ENCODE data around the gene SPAG16.
A peak's percentile ranks its signal among the peaks of the same experiment; 100 is the strongest.

Gene SPAG16

GRCh38 chr2:213834746-213835145 is 550.5 kb downstream of the SPAG16 start:
- Histone ChIP-seq H3K4me2 (ENCODE audit: low read length, poor library complexity, severe bottlenecking) (no peak overlapping the region), H3K79me1 (replicated peaks; ENCODE audit: low read length, poor library complexity, severe bottlenecking) (no peaks in the 10 kb centered on the region), H3K4ac (ENCODE audit: low read depth in 1 of 2, low read length in 2 of 2) (no peak overlapping the region), H3K9me3 (ENCODE audit: control insufficient read depth, low read length) (no peaks in the 10 kb centered on the region), H4K91ac (ENCODE audit: low read length) (no peak overlapping the region), H3K14ac (ENCODE audit: low read length in 2 of 2) (no peak overlapping the region), H2BK15ac (ENCODE audit: low read depth, poor library complexity, severe bottlenecking) (no peak overlapping the region), H3K4me1 (ENCODE audit: control insufficient read depth, insufficient read depth, low read depth, low read length) (no peaks in the 10 kb centered on the region), H3K27ac (ENCODE audit: low read length, poor library complexity, severe bottlenecking) (peak overlapping the region; percentile 49), H3K9ac (ENCODE audit: low read length) (peak overlapping the region; percentile 69), H3K36me3 (ENCODE audit: control insufficient read depth in 1 of 2, insufficient read depth in 2 of 2, low read depth in 1 of 2, low read length in 2 of 2) (no peaks in the 10 kb centered on the region), H2BK5ac (ENCODE audit: low read depth, low read length, poor library complexity, severe bottlenecking) (no peak overlapping the region), H3K18ac (ENCODE audit: low read depth in 1 of 2, low read length in 2 of 2) (no peak overlapping the region), H2AFZ (ENCODE audit: low read depth, low read length) (no peak overlapping the region), H3K27me3 (ENCODE audit: control insufficient read depth in 1 of 2, insufficient read depth in 1 of 2, low read length in 2 of 2) (no peaks in the 10 kb centered on the region), H2BK12ac (ENCODE audit: low read length in 2 of 2) (no peak overlapping the region), H4K8ac (ENCODE audit: low read length) (no peak overlapping the region), H2AK5ac (ENCODE audit: low read length, severe bottlenecking) (no peak overlapping the region), H3K23ac (ENCODE audit: low read length in 2 of 2) (no peak overlapping the region), H2BK120ac (ENCODE audit: low read depth, low read length) (no peak overlapping the region), H3K4me3 (ENCODE audit: insufficient read depth in 1 of 2, low read depth in 1 of 2, low read length in 2 of 2) (peak overlapping the region in 1 of 2 experiments; percentile 54)
- DNase-seq, result no peak
- WGBS, result 88% methylated on average over 1 of the region's 1 CpG

GRCh38 chr2:213846856-213847255 is 562.6 kb downstream of the SPAG16 start:
- Histone ChIP-seq H3K27me3 (ENCODE audit: control insufficient read depth in 1 of 2, insufficient read depth in 1 of 2, low read length in 2 of 2) (no peaks in the 10 kb centered on the region), H2BK12ac (ENCODE audit: low read length in 2 of 2) (no peak overlapping the region), H3K9ac (ENCODE audit: low read length) (no peak overlapping the region), H3K27ac (ENCODE audit: low read length, poor library complexity, severe bottlenecking) (no peak overlapping the region), H2BK5ac (ENCODE audit: low read depth, low read length, poor library complexity, severe bottlenecking) (no peak overlapping the region), H3K23ac (ENCODE audit: low read length in 2 of 2) (no peak overlapping the region), H2BK120ac (ENCODE audit: low read depth, low read length) (no peak overlapping the region), H4K8ac (ENCODE audit: low read length) (no peak overlapping the region), H3K18ac (ENCODE audit: low read depth in 1 of 2, low read length in 2 of 2) (no peak overlapping the region), H3K36me3 (ENCODE audit: control insufficient read depth in 1 of 2, insufficient read depth in 2 of 2, low read depth in 1 of 2, low read length in 2 of 2) (no peaks in the 10 kb centered on the region), H2AK5ac (ENCODE audit: low read length, severe bottlenecking) (no peak overlapping the region), H3K79me1 (replicated peaks; ENCODE audit: low read length, poor library complexity, severe bottlenecking) (no peaks in the 10 kb centered on the region), H3K4me3 (ENCODE audit: insufficient read depth in 1 of 2, low read depth in 1 of 2, low read length in 2 of 2) (no peak overlapping the region), H3K14ac (ENCODE audit: low read length in 2 of 2) (no peak overlapping the region), H3K4me1 (ENCODE audit: control insufficient read depth, insufficient read depth, low read depth, low read length) (no peaks in the 10 kb centered on the region), H2BK15ac (ENCODE audit: low read depth, poor library complexity, severe bottlenecking) (no peak overlapping the region), H3K9me3 (ENCODE audit: control insufficient read depth, low read length) (no peaks in the 10 kb centered on the region), H3K4me2 (ENCODE audit: low read length, poor library complexity, severe bottlenecking) (no peak overlapping the region), H2AFZ (ENCODE audit: low read depth, low read length) (no peak overlapping the region), H4K91ac (ENCODE audit: low read length) (no peak overlapping the region), H3K4ac (ENCODE audit: low read depth in 1 of 2, low read length in 2 of 2) (no peak overlapping the region)
- 83% methylated on average over 1 of the region's 1 CpG for WGBS
- no peak for DNase-seq

GRCh38 chr2:213847316-213847715 is 563.1 kb downstream of the SPAG16 start:
- Histone ChIP-seq H3K14ac (ENCODE audit: low read length in 2 of 2) (no peak overlapping the region), H3K4me1 (ENCODE audit: control insufficient read depth, insufficient read depth, low read depth, low read length) (no peaks in the 10 kb centered on the region), H3K9ac (ENCODE audit: low read length) (no peak overlapping the region), H3K18ac (ENCODE audit: low read depth in 1 of 2, low read length in 2 of 2) (no peak overlapping the region), H3K79me1 (replicated peaks; ENCODE audit: low read length, poor library complexity, severe bottlenecking) (no peaks in the 10 kb centered on the region), H2BK5ac (ENCODE audit: low read depth, low read length, poor library complexity, severe bottlenecking) (no peak overlapping the region), H2AK5ac (ENCODE audit: low read length, severe bottlenecking) (no peak overlapping the region), H2BK120ac (ENCODE audit: low read depth, low read length) (no peak overlapping the region), H2BK12ac (ENCODE audit: low read length in 2 of 2) (no peak overlapping the region), H3K4me3 (ENCODE audit: insufficient read depth in 1 of 2, low read depth in 1 of 2, low read length in 2 of 2) (no peak overlapping the region), H3K4ac (ENCODE audit: low read depth in 1 of 2, low read length in 2 of 2) (no peak overlapping the region), H3K27ac (ENCODE audit: low read length, poor library complexity, severe bottlenecking) (no peak overlapping the region), H3K23ac (ENCODE audit: low read length in 2 of 2) (no peak overlapping the region), H2BK15ac (ENCODE audit: low read depth, poor library complexity, severe bottlenecking) (no peak overlapping the region), H4K91ac (ENCODE audit: low read length) (no peak overlapping the region), H3K9me3 (ENCODE audit: control insufficient read depth, low read length) (no peaks in the 10 kb centered on the region), H2AFZ (ENCODE audit: low read depth, low read length) (no peak overlapping the region), H3K36me3 (ENCODE audit: control insufficient read depth in 1 of 2, insufficient read depth in 2 of 2, low read depth in 1 of 2, low read length in 2 of 2) (no peaks in the 10 kb centered on the region), H3K27me3 (ENCODE audit: control insufficient read depth in 1 of 2, insufficient read depth in 1 of 2, low read length in 2 of 2) (no peaks in the 10 kb centered on the region), H3K4me2 (ENCODE audit: low read length, poor library complexity, severe bottlenecking) (no peak overlapping the region), H4K8ac (ENCODE audit: low read length) (no peak overlapping the region)
- 76% methylated on average over 1 of the region's 3 CpGs for WGBS
- DNase-seq, result no peak

GRCh38 chr2:213848631-213849030 is 564.4 kb downstream of the SPAG16 start:
- Histone ChIP-seq H3K27me3 (ENCODE audit: control insufficient read depth in 1 of 2, insufficient read depth in 1 of 2, low read length in 2 of 2) (no peaks in the 10 kb centered on the region), H2BK15ac (ENCODE audit: low read depth, poor library complexity, severe bottlenecking) (no peak overlapping the region), H3K9ac (ENCODE audit: low read length) (no peak overlapping the region), H3K36me3 (ENCODE audit: control insufficient read depth in 1 of 2, insufficient read depth in 2 of 2, low read depth in 1 of 2, low read length in 2 of 2) (no peaks in the 10 kb centered on the region), H3K18ac (ENCODE audit: low read depth in 1 of 2, low read length in 2 of 2) (no peak overlapping the region), H2BK5ac (ENCODE audit: low read depth, low read length, poor library complexity, severe bottlenecking) (no peak overlapping the region), H4K8ac (ENCODE audit: low read length) (no peak overlapping the region), H2AFZ (ENCODE audit: low read depth, low read length) (no peak overlapping the region), H2BK120ac (ENCODE audit: low read depth, low read length) (no peak overlapping the region), H3K79me1 (replicated peaks; ENCODE audit: low read length, poor library complexity, severe bottlenecking) (no peaks in the 10 kb centered on the region), H4K91ac (ENCODE audit: low read length) (no peak overlapping the region), H3K4me1 (ENCODE audit: control insufficient read depth, insufficient read depth, low read depth, low read length) (no peaks in the 10 kb centered on the region), H3K4me2 (ENCODE audit: low read length, poor library complexity, severe bottlenecking) (no peak overlapping the region), H3K27ac (ENCODE audit: low read length, poor library complexity, severe bottlenecking) (no peak overlapping the region), H3K4me3 (ENCODE audit: insufficient read depth in 1 of 2, low read depth in 1 of 2, low read length in 2 of 2) (no peak overlapping the region), H3K14ac (ENCODE audit: low read length in 2 of 2) (no peak overlapping the region), H3K23ac (ENCODE audit: low read length in 2 of 2) (no peak overlapping the region), H2BK12ac (ENCODE audit: low read length in 2 of 2) (no peak overlapping the region), H3K9me3 (ENCODE audit: control insufficient read depth, low read length) (no peaks in the 10 kb centered on the region), H3K4ac (ENCODE audit: low read depth in 1 of 2, low read length in 2 of 2) (no peak overlapping the region), H2AK5ac (ENCODE audit: low read length, severe bottlenecking) (no peak overlapping the region)
- DNase-seq, result no peak
- 66% methylated on average over 3 of the region's 4 CpGs for WGBS

Measured in mesenchymal stem cell (in vitro differentiated cells and primary cell).